ENCODE measurements around the gene NCK2. TPM values are rescaled to one million over a fixed set of nuclear protein-coding genes. Genes with fewer than 3 reads are reported as not detected.

The NCK2 gene
- 19.8 to 26.6 TPM (median 24.1 TPM) in 5 replicates for total RNA-seq (2022; extraction: Qiagen RNA extraction; ENCODE audit: low read depth)

DNA sequence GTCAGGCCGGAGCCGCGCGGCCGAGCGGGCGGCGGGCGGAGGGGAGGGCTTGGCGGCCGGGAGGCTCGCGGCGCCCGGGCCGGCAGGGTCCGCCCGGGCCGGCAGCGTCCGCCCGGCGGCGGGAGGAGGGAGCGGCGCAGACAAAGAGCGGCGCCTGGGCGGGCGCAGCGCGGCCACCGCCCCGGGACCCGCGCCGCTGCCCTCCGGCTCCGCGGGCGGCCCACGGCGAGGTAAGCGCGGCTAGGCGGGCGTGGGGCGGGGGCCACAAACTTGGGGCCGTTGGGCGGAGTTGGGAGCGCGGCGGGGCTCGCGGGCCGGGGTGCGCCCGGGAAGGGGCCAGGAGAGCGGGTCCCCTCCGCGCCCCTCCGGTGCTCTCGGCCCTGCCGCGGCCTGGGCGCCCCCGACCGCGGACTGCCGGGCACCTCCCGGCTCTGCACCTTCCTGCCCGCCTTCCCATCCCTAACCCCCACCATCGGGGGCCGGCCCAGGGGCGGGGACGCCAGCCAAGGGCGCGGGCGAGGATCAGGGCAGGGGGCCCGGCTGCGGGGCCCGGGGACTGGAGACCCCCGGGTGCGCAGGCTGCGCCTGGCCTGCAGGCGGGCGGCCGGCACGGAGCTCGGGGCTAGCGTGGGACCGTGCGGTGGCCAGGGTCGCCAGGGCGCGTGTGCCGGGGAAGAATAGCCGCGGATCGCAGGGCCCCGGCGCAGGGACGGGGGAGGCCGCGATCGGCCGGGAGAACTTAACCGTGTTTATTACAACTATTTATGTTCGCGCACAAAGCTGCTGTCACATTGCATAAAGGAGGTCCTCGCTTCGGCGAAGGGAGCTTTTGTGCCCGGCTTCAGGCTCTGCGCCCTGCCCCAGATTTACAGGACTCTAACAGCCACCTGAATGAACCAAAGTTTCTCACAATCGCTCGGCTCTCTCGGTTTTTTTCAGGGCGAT, at the start of gene NCK2:
NCK2 (plus strand) TSS at position 4 of the 945 bp plus-strand sequence. CDS start 110,152 bp downstream, outside the sequence.

All from A549 treated with DMSO at 1 μM for 4 hours (cell line).